ENCODE data around the gene CD46.

Gene CD46

DNA sequence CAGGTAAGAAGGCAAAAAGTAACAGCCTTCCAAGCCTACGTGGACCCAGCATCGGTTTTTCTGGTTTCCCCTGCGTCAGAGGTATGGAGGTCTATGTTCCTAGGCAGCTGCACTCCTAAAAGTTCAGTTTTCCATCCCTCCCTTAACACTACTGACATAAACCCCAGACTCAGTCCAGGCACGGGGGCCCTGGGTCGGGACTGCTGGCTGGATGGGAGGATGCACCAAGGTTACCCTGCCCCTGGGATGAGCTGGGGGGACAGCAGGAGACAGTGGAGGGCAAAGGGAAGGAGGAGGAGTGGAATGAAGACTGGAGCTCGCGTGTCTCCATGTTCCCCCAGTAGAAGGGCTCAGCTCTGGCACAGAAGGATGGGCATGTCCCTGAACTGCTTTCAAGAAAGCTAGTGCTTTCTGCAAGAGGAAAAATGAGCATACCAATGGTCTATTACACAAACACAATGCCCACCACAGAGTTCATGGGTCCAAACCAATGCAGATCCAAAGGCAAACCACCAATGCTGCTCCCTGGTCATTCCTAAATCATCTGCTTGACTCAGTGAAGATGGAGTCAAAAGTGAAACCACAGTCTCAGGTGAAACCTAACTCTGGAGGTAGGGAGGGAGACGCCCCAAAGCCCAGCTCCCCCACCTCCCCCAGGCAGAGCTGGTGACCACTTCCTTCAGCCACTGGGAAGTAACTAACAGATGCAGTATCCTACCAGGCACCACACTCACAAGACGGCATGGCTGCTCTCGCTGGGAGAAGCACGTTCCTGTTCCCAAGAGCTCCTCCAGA, 54.9 kb downstream of the CD46 start:
- in situ Hi-C loops (cut with HindIII; ENCODE audit: low pct_ligation_motif_present, low sequenced_read_pairs) = no loop called here
- H3K36me3 ChIP-seq (replicated peaks) = no peaks in the 10 kb centered on the region
- DNase-seq = no peak
- no peak for TF ChIP-seq CTCF (IDR thresholded peaks at IDR 0.05; ENCODE audit: low read depth, low read length, missing control alignments)
- no peaks in the 10 kb centered on the region for H3K27me3 ChIP-seq (replicated peaks)
- no peak overlapping the region for H3K4me3 ChIP-seq (ENCODE audit: low read depth, low read length)
- peak overlapping the region; percentile 70 for H3K27ac ChIP-seq

DNA sequence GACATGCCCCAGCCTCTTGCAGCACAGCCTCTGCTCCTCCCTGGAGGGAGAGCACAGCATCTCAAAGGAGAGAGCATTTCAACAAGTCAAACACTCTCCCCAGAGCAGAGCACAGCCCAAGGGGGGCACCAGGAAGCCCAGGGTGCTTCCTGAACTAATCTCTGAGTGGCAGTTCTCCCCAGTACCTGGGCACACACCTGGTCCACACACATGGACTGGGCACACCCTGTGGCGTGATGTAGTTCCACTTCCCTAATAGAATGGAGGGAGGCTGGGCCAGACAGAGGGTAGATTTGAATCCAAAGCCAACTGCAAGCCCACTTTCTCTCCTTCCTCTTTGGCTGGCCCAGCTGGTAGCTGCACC, 55.5 kb downstream of the CD46 start:
- DNase-seq = no peak
- Histone ChIP-seq H3K4me3 (ENCODE audit: low read depth, low read length) (no peak overlapping the region), H3K27ac (no peak overlapping the region), H3K27me3 (replicated peaks) (no peaks in the 10 kb centered on the region), H3K36me3 (replicated peaks) (no peaks in the 10 kb centered on the region)
- no peak for TF ChIP-seq CTCF (IDR thresholded peaks at IDR 0.05; ENCODE audit: low read depth, low read length, missing control alignments)
- in situ Hi-C loops (cut with HindIII; ENCODE audit: low pct_ligation_motif_present, low sequenced_read_pairs) = no loop called here

GRCh38 chr1:207807690-207808321, 56.0 kb downstream of the CD46 start:
- Histone ChIP-seq H3K27me3 (replicated peaks) (no peaks in the 10 kb centered on the region), H3K27ac (no peak overlapping the region), H3K4me3 (ENCODE audit: low read depth, low read length) (no peak overlapping the region), H3K36me3 (replicated peaks) (no peaks in the 10 kb centered on the region)
- in situ Hi-C loops (cut with HindIII; ENCODE audit: low pct_ligation_motif_present, low sequenced_read_pairs) = no loop called here
- DNase-seq = no peak
- TF ChIP-seq CTCF (IDR thresholded peaks at IDR 0.05; ENCODE audit: low read depth, low read length, missing control alignments) = no peak

DNA sequence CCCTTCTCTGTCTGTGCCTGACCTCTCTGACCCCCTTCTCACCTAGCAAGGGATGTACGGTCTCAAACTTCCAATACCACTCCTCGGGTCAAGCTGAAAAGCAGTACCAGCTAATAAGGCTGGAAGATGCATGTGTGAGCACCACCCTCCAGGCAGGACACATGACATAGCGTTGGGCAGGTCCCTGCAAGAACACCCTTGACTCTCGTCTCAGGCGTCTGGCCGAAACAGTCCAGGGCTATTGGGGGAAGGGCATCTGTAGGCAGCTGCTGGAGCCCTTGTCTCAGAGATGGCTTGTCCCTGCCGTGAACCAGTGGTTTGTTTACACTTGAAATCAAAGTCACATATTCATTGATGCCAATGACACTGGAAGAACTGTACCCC, 56.5 kb downstream of the CD46 start:
- no peak overlapping the region for H3K4me3 ChIP-seq (ENCODE audit: low read depth, low read length)
- no peak for TF ChIP-seq CTCF (IDR thresholded peaks at IDR 0.05; ENCODE audit: low read depth, low read length, missing control alignments)
- no peak overlapping the region for H3K27ac ChIP-seq
- no peaks in the 10 kb centered on the region for H3K27me3 ChIP-seq (replicated peaks)
- no peaks in the 10 kb centered on the region for H3K36me3 ChIP-seq (replicated peaks)
- in situ Hi-C loops (cut with HindIII; ENCODE audit: low pct_ligation_motif_present, low sequenced_read_pairs) = no loop called here
- DNase-seq = no peak

DNA sequence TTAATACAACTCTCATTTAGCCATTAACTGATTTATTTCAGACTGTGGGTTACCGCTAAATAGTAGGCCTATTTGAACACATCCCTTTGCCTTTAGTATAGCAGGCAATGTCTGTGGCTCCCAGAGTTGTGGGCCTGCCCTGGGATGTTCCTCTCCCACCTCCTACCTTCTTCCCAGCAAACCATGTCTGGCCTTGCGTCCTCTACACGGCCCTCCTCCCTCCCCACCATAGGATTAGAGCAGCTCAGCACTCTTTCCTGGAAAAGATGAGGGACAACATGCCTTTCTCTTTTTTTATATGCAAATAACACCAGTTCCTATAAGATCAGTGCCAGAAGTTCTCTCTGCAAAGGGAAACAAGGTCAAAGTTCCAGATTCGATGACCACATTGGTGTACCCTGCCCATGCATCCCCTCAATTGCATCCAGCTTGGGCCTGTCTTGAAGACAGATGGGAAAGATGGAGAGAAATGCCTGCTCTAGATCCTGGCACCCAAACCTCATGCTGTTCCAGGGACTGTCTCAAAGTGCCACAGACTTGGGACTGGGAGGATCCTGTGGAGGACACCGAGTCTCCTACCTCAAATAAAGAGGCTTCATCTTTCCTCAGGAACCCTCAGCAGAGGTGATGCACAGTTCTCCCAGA, 57.2 kb downstream of the CD46 start:
- in situ Hi-C loops (cut with HindIII; ENCODE audit: low pct_ligation_motif_present, low sequenced_read_pairs) = no loop called here
- no peaks in the 10 kb centered on the region for H3K36me3 ChIP-seq (replicated peaks)
- no peak overlapping the region for H3K4me3 ChIP-seq (ENCODE audit: low read depth, low read length)
- TF ChIP-seq CTCF (IDR thresholded peaks at IDR 0.05; ENCODE audit: low read depth, low read length, missing control alignments) = no peak
- H3K27me3 ChIP-seq (replicated peaks) = no peaks in the 10 kb centered on the region
- no peak overlapping the region for H3K27ac ChIP-seq
- DNase-seq = no peak

All from brain microvascular endothelial cell (primary cell).